Islet of Langerhans (tissue), 1 donor: ENCODE results near the gene KRTAP1-4.
"Not testable (repeated sequence)": the region's sequence is repeated elsewhere in the genome, so short reads cannot be mapped to it uniquely, and the experiment has no call there.

Source experiments
- FAIRE-seq: peaks from one replicate; lab custom pipeline; 2011; peaks lifted over from hg19 to GRCh38; lab: Jason Lieb, UNC

KRTAP1-4 gene

GRCh38 chr17:41003926-41004325 lies 26.1 kb downstream of the KRTAP1-4 start:
- FAIRE-seq, result no peak

GRCh38 chr17:41002814-41003213 lies 27.2 kb downstream of the KRTAP1-4 start:
- no peak for FAIRE-seq

GRCh38 chr17:41001795-41002194 lies 28.2 kb downstream of the KRTAP1-4 start:
- no peak for FAIRE-seq

- FAIRE-seq, result not testable (repeated sequence)
Measured at GRCh38 chr17:40999563-40999962, 30.4 kb downstream of the KRTAP1-4 start, which contains the start of gene KRTAP3-2. Gene KRTAP3-2 (minus strand): TSS chr17:40999906. CDS start chr17:40999853, 53 bp downstream.

GRCh38 chr17:40997361-40997760 lies 32.6 kb downstream of the KRTAP1-4 start:
- no peak for FAIRE-seq

- FAIRE-seq, result no peak
Measured at GRCh38 chr17:40996829-40997228, 33.2 kb downstream of the KRTAP1-4 start.

- no peak for FAIRE-seq
Measured at GRCh38 chr17:40995116-40995515, 34.9 kb downstream of the KRTAP1-4 start.

- FAIRE-seq, result no peak
Measured at GRCh38 chr17:40993839-40994238, 36.2 kb downstream of the KRTAP1-4 start, which contains the start of gene KRTAP3-3. Gene KRTAP3-3 (minus strand): TSS chr17:40994164. CDS start chr17:40994097, 67 bp downstream.

- no peak for FAIRE-seq
Measured at GRCh38 chr17:40993084-40993483, 36.9 kb downstream of the KRTAP1-4 start.

- FAIRE-seq, result no peak
Measured at GRCh38 chr17:40992666-40993065, 37.3 kb downstream of the KRTAP1-4 start.

GRCh38 chr17:40986920-40987319 lies 43.1 kb downstream of the KRTAP1-4 start:
- FAIRE-seq, result no peak

GRCh38 chr17:40984226-40984625 lies 45.8 kb downstream of the KRTAP1-4 start, which contains the start of gene KRT40:
Gene KRT40 (minus strand): TSS chr17:40984326. CDS start chr17:40984273, 53 bp downstream.
- FAIRE-seq, result no peak

- FAIRE-seq, result no peak
Measured at GRCh38 chr17:40981115-40981514, 48.9 kb downstream of the KRTAP1-4 start.

GRCh38 chr17:40980596-40980995 lies 49.4 kb downstream of the KRTAP1-4 start:
- no peak for FAIRE-seq

GRCh38 chr17:40980117-40980516 lies 49.9 kb downstream of the KRTAP1-4 start:
- FAIRE-seq, result no peak
